HG03066 (cell line): ENCODE measurements around the gene CRY1.
A peak's percentile ranks its signal among the peaks of the same experiment; 100 is the strongest.

Experiments
- ATAC-seq: cut with Tn5 transposase; IDR thresholded peaks from one replicate; pipeline ENCODE4 v1.9.1; 2021; ENCODE audit warnings: low read depth; ENCODE audit not compliant: unreplicated experiment

CRY1 gene

DNA sequence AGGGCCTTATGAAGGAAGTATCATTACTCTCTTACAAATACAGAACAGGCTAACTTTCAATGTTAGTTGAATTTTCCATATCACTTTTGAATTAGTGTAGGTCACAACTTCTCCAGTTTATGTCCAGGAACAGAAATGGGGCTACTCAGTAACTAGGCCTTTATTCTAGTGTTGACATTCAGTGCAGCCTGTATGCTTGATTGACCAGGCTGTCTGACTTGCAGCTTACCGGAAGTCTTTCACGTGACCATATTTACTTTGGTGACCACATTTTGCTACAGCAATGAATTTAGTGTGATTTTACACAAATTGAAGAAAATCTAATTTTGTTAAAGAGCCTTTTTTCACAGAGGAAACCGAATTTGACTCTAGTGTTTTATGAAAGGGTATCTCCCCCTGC is 118.8 kb downstream of the CRY1 start:
- peak; percentile 73 for ATAC-seq

DNA sequence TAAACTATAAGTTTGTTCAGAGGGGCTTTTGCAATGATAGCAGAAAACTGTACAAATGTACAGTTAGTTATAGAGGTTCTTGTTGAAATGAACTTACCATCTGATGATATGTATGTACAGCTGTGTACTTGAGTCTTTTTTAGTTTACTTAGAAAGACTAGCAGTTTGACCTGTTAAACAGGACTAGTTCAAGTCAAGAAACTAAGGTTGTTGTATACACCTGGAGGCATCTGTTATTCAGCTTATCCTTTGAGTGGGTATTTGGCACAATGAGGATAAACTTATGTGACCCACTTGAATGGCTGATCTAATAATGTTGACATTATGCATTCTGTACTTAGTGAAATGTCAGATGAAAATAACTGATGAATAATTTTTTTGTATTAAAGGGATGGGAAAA is 119.8 kb downstream of the CRY1 start:
- ATAC-seq = no peak

DNA sequence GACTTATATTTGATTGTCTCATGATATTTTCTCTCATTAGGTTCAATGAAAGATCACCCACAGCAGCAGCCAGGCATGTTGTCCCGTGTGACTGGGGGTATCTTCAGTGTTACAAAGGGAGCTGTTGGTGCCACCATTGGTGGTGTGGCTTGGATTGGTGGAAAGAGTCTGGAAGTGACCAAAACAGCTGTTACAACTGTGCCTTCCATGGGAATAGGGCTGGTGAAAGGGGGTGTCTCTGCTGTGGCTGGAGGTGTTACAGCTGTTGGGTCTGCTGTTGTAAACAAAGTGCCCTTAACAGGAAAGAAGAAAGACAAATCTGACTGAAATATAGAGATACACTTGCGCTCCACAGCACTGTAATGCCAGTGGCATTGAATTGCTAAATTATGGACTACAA is 122.3 kb downstream of the CRY1 start:
- ATAC-seq = no peak

DNA sequence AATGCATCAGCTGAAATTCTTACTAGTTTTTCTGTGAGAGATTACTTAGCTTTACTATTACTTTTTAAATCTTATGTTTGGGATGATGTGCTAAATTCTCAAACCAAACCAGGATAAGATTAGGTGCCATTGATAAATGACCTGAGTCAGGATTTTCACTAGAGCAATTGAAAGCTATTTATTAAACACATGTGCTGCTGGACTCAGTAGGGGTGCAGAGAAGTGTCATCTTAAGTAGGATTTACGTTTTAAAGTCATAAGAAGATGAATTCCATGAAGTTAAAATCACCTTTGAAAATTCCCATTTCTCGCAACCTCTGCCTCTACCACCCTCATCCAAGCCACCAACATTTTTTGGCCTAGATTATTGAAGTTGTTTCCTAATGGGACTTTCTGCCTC is 128.8 kb downstream of the CRY1 start:
- ATAC-seq = no peak

DNA sequence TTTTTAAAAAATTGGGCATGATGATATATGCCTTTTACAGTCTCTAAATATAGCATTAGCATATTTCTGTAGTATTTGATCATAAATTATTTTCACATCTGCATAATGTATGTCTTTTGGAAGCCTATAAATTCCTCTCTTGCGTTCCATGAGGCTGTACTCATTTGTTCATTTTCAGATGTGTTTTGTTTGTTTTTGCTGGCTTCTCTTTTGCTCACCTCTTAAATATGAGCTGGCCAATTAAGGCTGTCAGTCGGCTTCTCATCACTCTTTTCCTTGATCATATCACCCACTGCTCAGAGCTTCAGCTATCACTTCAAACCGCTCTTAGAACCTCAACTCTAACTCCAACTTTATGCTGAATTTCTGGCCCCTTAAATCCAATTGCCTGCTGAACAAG is 131.1 kb downstream of the CRY1 start:
- ATAC-seq = no peak

DNA sequence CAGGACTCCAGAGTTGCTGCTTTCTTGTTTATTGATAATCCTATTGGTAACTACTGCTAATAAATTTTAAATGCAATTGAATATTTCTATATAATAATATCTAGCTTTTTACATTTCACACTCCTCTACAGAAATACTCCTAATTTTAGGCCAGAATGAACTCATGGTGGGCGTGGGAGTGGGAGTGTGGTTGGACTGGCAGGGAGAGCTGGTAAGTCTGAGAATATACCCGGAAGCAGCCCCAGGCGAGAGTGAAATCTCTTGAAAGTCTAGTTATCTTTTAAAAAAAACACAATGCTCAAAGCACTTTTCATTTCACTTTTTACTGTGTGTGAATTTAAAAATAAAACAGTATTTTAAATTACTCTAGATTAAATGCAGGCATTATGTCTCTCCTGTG is 132.9 kb downstream of the CRY1 start:
- ATAC-seq = no peak

DNA sequence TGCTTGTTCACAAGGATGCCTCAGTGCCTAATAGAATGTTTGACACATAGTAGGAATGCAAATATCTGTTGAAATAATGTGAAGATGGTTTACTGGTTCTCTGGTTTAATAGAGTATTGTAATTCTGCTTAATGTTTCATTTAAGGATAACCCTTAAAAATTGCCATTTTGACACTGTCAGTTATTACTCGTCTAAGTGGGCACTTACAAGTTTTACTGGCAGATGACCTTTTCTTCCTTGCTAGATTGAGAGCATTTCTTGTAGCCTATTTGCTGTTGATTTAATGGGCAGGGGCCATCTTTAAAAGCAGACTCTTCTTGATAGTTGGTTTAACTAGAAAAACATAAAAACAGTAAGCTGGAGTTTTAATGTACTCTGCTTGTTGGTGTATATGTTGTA is 135.8 kb downstream of the CRY1 start:
- no peak for ATAC-seq

DNA sequence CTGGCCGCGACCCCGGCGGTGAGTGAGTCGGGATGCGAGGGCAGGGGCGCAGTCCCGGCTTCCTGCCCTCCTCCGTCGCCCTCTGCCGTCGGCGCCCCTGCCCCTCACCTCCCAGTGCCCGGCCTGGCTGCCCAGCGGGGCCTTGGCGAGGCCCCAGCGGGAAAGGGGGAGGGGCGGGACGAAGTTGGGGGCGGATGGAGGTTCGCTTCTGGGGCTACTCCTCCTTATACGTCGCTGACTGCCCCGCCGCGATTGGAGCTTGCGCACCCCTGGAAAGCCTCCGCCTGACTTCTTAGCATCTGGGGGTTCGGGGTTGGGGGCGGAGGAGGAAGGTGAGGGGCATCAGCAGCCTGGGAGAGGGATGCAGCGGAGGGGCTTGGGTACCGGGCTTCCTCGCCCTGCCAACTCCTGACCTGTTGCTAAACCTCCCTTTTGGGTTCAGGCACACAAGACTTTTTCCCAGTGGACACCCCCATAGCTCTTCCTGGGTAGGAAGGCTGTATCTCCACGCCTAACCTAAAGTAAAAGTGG is 137.2 kb downstream of the CRY1 start:
- peak; percentile 41 for ATAC-seq

DNA sequence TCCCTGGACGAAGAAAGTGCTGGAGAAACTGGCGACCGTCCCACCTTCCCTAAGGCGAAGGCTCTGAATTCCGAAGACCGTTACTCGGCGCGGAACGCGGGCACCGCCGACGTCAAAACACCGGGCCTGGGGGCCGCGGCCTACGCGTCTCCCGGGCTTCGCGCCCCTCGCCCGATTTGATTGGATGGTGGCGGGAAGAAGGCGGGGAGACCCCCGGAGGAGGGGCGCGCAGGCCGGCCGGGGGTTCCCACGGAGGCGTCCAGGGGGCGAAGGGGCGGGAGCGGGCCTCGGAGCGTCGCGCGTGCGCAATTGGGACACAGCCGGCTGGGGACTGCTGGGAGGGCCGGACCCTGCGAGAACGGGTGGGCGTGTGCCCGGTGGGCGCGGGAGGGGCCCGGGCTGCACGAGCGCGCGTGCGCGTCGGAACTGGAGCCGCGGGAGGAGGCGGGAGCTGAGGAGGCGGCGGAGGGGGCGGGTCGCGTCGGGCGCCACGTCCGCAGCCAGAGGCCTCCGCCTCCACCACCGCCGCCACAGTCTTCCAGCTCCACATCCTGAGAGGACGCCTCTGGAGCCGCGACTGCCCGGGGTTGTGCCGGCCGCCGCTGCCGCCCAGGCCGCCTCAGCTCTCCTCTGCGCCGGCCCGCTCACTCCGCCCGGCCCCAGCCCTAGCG is 137.8 kb downstream of the CRY1 start, which contains the start of gene TMEM263:
TSS of gene TMEM263 (plus strand) at position 531 of the 671 bp plus-strand sequence. CDS start 11,210 bp downstream, outside the sequence.
- ATAC-seq = peak; percentile 74

DNA sequence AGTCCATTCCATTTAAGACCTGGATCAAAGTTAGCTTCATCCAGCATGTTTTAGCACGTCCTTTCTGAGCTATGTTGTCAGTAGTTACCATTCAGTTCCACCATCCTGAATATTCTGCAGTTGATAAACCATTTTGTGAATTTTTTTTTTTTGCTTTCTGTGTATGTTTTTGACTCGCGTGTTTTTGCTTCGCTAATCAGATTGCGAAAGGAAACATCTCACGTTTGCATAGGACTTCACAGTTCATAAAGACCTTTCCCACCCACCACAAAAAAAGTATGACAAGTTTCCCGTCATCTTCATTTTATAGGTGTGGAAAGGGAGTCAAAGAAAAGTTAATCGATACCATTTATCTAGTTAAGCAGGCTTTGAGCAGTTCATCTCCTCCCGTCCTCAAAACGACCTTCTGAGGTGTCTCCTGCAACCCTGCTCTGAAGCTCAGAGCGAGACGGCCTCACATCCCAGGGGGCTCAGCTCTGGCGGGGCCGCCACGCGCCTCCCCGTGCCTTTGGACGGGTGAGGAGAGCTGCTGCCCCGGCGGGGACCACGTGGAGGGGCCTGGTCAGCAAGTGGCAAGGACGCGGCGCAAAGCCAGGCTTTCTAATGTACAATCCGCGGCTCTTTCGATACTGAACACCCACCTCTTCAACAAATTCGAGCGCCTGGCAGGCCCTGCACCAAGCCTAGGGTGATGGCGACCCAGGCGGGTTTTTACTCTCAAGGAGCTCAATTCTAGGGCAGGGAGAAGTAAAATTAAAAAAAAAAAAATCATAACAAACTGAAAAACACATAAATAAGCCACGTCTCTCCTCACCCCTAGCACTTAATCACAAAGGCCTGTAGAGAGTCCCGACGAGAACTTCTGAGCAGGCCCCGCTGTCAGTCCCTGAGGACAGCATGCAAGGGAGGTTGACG is 138.6 kb downstream of the CRY1 start:
- peak; percentile 15 for ATAC-seq

DNA sequence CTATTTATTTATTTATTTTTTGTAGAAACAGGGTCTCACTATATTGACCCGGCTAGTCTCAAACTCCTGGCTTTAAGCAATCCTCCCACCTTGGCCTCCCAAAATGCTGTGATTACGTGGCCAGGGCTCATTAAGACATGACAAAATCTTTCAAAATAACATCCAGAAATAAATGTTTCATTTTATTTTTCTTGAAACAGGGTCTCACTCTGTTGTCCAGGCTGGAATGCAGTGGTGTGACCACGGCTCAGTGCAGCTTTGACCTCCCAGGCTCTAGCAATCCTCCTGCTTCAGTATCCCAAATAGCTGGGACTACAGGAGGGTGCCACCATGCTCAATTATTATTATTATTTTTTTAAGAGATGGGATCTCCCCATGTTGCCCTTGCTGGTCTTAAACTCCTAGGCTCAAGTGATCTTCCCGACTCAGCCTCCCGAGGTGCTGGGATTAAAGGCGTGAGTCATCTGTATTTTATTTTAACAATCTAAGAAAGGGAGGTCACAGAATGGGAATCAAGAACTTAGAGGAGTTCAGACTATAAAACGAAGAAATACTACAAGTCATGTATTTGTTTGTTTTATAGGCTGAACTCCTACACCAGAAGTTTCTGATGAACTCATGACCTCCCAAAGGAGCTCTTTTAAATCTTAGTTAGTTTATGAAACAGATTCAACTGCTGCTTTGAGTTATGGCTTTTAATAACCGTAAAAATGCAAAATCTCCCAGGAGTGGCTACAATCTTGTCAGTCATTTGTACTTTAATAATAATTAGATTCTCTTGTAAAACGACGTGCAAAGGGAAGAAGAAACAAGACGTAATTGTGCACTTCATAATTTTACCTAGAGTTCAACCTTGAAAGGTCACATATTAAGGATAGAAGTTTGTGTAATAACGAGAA is 139.7 kb downstream of the CRY1 start:
- ATAC-seq = no peak

DNA sequence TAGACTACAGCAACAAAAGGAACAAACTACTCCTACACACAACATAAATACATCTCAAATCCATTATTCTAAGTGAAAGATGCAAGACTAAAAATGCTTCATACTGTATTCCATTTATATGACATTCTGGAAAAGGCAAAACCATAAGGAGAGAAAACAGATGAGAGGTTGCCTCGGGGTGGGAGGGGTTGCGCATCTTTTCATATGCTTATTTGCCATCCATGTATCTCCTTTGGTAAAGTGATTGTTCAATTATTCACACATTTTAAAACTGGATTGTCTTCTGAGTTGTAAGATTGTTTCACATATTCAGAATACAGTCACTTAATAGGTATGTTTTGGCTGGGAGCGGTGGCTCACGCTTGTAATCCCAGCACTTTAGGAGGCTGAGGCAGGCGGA is 142.8 kb downstream of the CRY1 start:
- no peak for ATAC-seq

DNA sequence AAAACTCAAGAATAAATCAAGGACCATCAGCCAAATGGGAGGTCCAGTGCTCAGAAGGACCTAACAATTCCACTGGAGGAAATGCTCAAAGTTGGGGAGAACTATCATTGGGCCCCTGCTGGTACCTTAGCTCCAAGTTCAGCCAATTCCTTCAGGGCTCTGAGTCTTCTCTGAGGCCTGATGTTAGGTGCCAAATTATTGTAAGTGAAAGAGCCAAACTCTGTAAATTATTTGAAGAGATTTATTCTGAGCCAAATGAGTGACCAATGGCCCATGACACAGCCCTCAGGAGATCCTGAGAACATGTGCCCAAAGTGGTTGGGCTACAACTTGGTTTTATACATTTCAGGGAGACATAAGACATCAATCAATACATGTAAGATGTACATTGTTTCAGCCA is 145.9 kb downstream of the CRY1 start:
- no peak for ATAC-seq

DNA sequence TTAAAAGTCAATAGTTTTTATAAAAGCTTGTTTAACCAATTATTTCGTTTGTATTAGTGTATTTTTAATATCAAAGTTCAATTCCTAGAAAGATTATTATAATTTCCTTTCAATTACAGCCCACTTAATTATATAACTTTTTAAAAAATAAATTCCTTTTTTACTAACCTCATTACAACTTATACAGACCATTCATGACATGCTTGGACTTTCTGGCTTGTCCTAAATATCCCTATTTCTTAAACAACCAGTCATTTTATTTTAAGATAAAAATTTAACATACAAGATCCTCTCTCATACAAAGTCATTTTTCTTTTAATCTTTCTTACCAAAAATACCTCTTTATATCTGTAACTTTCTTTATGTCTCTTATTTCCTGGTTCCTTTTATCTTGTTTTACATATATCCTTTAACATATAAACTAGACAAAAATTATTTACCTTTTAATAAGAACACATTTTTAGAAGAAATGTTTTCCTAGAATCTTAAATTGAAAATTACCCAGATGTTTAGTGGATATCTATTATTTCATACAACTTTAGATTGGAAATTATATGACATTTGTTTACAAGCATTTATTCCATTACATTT is 148.0 kb downstream of the CRY1 start:
- ATAC-seq = no peak

DNA sequence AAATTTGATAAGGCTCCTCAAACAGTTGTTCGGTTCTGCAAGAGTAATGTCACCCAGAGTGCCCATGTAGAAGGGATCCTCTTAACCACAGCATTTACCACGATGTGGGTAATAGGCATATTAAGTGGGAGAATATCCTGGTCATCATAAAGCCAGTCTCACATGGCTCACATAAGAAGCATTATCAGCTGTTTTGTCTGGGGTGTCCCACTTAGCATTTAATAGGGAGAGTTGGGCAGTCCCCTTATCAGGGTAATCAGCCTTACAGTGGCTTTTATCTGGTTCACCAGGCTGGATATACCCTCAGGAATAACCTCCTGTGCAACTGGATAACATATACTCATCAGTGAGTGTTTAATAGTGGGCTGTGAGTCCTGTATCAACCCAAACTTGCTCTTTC is 150.6 kb downstream of the CRY1 start:
- no peak for ATAC-seq

DNA sequence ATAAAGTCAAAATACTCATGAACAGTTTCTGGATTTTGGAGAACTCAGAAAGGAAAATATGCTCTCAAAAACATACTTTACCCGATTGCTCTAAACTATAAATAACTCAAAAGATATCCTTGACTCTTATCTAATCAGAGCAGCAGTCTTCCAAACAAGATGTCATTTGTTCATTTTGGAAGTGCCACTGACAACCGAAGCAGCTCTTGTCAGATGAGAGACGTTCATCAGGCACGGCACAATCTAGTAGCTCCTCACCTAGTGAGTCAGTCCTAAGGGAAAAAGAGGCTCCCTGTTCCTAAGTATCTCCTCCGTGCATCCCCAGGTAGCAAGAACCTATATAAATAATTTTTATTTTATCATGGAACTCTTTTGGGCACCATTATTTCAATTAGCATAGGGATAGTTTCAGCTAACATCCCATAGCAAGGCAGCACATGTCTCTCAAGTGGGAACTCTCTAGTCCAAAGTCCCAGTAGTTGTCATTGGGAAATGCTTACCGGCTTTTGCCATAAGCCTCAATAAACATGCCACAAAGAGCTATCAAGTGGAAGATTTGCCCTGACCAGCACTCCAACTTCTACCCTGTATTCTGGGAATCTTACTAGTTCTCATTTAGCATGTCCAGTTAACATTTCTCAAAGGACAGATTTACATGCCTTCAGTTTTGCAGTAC is 151.7 kb downstream of the CRY1 start:
- ATAC-seq = no peak
